ENCODE measurements around the gene ZNF579.
"Not testable (repeated sequence)": the region's sequence is repeated elsewhere in the genome, so short reads cannot be mapped to it uniquely, and the experiment has no call there.

The ZNF579 gene

DNA sequence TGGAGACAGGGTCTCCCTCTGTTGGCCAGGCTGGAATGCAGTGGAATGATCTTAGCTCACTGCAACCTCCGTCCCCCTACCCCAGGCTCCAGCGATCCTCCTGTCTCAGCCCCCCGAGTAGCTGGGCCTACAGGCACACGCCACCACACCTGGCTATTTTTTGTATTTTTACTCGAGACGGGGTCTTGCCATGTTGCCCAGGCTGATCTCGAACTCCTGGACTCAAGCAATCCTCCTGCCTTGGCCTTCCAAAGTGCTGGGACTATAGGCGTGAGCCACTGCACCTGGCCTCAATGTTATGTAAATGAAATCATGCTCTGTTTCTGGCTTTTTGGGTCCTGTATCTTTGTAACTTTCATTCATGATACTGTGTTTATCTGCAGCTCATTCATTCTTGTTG lies 8.1 kb upstream of the ZNF579 start:
- TF ChIP-seq, protein P1, sequence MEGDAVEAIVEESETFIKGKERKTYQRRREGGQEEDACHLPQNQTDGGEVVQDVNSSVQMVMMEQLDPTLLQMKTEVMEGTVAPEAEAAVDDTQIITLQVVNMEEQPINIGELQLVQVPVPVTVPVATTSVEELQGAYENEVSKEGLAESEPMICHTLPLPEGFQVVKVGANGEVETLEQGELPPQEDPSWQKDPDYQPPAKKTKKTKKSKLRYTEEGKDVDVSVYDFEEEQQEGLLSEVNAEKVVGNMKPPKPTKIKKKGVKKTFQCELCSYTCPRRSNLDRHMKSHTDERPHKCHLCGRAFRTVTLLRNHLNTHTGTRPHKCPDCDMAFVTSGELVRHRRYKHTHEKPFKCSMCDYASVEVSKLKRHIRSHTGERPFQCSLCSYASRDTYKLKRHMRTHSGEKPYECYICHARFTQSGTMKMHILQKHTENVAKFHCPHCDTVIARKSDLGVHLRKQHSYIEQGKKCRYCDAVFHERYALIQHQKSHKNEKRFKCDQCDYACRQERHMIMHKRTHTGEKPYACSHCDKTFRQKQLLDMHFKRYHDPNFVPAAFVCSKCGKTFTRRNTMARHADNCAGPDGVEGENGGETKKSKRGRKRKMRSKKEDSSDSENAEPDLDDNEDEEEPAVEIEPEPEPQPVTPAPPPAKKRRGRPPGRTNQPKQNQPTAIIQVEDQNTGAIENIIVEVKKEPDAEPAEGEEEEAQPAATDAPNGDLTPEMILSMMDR (IDR thresholded peaks at IDR 0.05; ENCODE audit: low read depth, low read length): no peak
- no peak overlapping the region for H3K4me3 ChIP-seq (replicated peaks in 1 of 2; ENCODE audit: low read depth in 2 of 2, low read length in 2 of 2)
- DNase-seq (ENCODE audit: low read depth in 2 of 2): no peak

DNA sequence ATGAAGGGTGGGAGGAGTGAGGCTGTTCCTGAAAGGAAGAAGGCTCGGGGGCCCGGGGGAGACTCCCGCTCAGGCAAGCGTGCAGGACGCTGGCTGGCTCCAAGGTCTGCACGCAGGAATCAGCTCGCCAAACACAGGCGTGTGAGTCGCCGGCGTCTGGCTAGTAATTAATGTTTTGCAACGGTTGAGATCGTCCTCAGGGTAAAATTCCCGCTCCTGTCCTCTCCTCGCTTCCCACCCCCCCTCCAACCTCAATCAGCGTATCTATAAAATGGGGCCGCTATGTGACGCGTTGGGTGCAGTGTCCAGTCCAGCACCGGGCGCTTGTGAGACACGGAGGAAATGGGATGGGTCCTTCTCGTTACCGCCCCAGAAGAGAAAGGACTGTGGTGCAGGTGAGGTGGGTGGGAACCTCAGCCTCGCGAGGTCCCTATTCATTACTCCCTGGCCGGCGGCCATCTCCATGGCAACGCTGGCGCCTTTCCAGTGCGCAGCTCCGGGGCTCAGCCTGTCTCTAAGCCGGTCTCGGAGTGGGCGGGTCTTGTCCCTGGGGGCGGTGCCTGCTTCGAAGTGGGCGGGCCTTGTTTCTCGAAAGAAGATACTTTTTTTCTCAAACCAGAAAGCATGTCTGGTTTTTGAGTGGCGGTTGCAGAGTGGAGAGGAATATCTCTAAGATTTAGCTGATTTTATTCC lies 6.5 kb upstream of the ZNF579 start:
- peak overlapping the region; percentile 36 to 50 for H3K4me3 ChIP-seq (replicated peaks in 1 of 2; ENCODE audit: low read depth in 2 of 2, low read length in 2 of 2)
- TF ChIP-seq, protein P1 (IDR thresholded peaks at IDR 0.05; ENCODE audit: low read depth, low read length): no peak
- peak; percentile 94 to 95 for DNase-seq (ENCODE audit: low read depth in 2 of 2)

DNA sequence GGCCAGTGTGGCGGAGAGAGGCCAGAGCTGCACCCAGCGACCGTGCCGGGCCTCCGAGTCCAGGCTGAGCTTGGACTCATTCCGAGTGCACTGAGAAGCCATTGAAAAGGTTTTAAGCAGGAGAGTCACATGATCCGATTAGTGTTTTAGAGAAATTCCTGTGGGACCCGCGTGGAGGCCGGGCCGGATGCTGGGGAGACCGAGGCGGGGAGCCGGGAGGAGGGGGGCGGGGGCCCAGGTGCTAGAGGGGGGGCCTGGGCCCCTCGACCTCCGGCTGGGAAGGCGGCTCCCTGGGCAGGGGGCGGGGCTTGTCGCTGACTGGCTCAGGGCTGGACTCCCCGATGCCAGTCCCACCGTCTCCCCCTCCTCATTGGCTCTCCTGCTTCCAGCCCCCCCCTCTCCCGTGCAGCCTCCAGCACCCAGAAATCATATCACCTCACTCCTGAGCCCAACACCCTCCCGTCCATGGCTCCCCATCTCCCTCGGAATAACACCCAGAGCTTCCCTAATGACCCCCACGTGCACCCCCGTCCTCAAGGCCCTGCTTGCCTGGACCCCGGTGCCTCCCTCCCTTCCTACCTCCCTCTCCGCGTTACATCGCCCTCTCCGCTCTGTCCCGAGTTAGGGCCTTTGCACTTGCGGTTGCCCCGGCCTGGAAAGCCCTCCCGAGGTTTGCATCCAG lies 5.2 kb upstream of the ZNF579 start:
- H3K4me3 ChIP-seq (replicated peaks in 1 of 2; ENCODE audit: low read depth in 2 of 2, low read length in 2 of 2): peak overlapping the region; percentile 32 to 34
- TF ChIP-seq, protein P1 (IDR thresholded peaks at IDR 0.05; ENCODE audit: low read depth, low read length): no peak
- DNase-seq (ENCODE audit: low read depth in 2 of 2): peak; percentile 74 to 90

DNA sequence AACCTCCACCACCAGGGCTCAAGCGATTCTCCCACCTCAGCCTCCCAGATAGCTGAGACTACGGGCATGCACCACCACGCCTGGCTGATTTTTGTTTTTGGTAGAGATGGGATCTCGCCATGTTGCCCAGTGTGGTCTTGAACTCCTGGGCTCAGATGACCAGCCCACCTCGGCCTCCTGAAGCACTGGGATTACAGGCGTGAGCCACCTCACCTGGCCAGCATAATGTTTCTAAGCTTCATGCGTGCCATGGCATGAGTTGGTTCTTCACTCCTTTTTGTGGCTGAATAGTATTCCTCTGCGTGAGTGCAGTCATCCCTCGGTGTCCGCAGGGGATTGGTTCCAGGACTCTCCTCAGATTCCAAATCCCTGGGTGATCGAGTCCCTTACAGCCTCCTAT lies 4.2 kb upstream of the ZNF579 start:
- TF ChIP-seq, protein P1 (IDR thresholded peaks at IDR 0.05; ENCODE audit: low read depth, low read length): no peak
- no peak for DNase-seq (ENCODE audit: low read depth in 2 of 2)
- no peak overlapping the region for H3K4me3 ChIP-seq (replicated peaks in 1 of 2; ENCODE audit: low read depth in 2 of 2, low read length in 2 of 2)

DNA sequence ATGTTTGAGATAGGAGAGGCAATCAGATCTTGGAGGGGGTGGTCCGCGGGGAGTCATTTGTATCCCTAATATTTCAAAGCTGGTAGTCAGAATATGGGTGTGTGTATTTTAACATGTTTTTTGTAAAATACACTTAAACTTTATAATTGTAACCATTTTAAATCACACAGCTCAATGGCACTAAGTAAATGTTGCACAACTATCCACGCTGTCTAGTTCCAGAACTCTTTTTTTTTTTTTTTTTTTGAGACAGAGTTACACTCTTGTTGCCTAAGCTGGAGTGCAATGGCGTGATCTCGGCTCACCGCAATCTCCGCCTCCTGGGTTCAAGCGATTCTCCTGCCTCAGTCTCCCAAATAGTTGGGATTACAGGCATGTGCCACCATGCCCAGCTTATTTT lies 3.2 kb upstream of the ZNF579 start:
- H3K4me3 ChIP-seq (replicated peaks in 1 of 2; ENCODE audit: low read depth in 2 of 2, low read length in 2 of 2); DNase-seq (ENCODE audit: low read depth in 2 of 2): not testable (repeated sequence)

DNA sequence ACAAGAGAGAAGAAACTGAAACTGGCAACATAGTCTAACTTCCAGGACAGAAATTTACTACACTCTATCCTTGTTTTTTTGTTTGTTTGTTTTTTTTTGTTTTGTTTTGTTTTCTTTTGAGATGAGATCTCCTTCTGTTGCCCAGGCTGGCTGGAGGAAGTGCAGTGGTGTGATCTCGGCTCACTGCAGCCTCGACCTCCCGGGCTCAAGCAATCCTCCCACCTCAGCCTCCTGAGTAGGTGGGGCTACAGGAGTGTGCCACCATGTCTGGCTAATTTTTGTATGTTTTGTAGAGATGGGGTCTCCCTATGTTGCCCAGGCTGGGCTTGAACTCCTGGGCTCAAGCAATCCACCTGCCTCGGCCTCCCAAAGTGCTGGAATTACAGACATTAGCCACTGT lies 1.6 kb upstream of the ZNF579 start:
- H3K4me3 ChIP-seq (replicated peaks in 1 of 2; ENCODE audit: low read depth in 2 of 2, low read length in 2 of 2); DNase-seq (ENCODE audit: low read depth in 2 of 2): not testable (repeated sequence)

DNA sequence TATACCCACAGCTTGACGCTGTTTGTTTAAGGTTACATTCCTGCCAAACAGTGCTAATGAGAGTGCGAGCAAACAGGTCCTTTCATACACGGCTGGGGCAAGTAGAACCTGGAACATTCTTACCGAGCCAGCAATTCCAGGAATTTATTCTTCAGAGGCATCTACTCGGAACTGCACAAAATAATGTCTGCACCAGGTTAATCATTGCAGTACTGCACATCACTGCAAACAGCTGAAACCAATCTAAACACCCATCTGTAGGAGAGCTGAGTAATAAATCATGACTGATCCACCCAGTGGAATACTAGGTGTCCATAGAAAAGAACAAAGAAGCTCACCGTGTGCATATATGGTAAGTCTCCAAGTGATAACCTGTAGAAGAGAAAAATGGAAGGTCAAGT lies 1.2 kb upstream of the ZNF579 start:
- TF ChIP-seq, protein P1 (IDR thresholded peaks at IDR 0.05; ENCODE audit: low read depth, low read length): no peak
- no peak for DNase-seq (ENCODE audit: low read depth in 2 of 2)
- H3K4me3 ChIP-seq (replicated peaks in 1 of 2; ENCODE audit: low read depth in 2 of 2, low read length in 2 of 2): no peak overlapping the region

Measured in cardiac fibroblast (primary cell).